Measurements from ENCODE around the gene VPS33A. TPM values are rescaled to one million over a fixed set of nuclear protein-coding genes. Genes with fewer than 3 reads are reported as not detected.

The VPS33A gene
- total and polyA plus RNA-seq, 2 of the 8 experiments (the other 6 are each of a cell fraction or from before 2014, with no cell fraction given) = 16.4 to 41.8 TPM

- H3K36me3 ChIP-seq (ENCODE audit: control insufficient read depth in 2 of 4, insufficient read depth in 4 of 4, low read length in 3 of 4) = peaks cover 0 to 11% (median 1%) of the 10 kb centered on the region in 4 experiments; a peak in 4 of 8 replicates
- no peak overlapping the region for H3K4me2 ChIP-seq (ENCODE audit: insufficient read depth in 1 of 2, low read depth in 2 of 2, low read length in 2 of 2)
- H3K79me1 ChIP-seq (ENCODE audit: low read depth, low read length) = no peaks in the 10 kb centered on the region
- DNase-seq (ENCODE audit: low read depth in 1 of 2, low spot score in 2 of 2) (no peak), FAIRE-seq (no peak)
- no peak overlapping the region for H2AFZ ChIP-seq (ENCODE audit: low read length)
- H2BK20ac ChIP-seq (ENCODE audit: low read length) = no peak overlapping the region
- H3K4me1 ChIP-seq (replicated peaks in 1 of 4; ENCODE audit: control insufficient read depth in 3 of 4, insufficient read depth in 4 of 4, low read length in 3 of 4) = no peaks in the 10 kb centered on the region
- no peak overlapping the region for H3K14ac ChIP-seq (ENCODE audit: insufficient read length)
- H3K27ac ChIP-seq (ENCODE audit: low read depth, low read length) = no peak overlapping the region
- H3K4me3 ChIP-seq (ENCODE audit: extremely low read depth in 1 of 4, insufficient read depth in 2 of 4, low read depth in 3 of 4, low read length in 4 of 4) = no peak overlapping the region
- no peak overlapping the region for H3K56ac ChIP-seq (replicated peaks; ENCODE audit: insufficient read length, low read depth, low read length)
- no peak overlapping the region for H2BK5ac ChIP-seq (ENCODE audit: low read depth, low read length)
- no peaks in the 10 kb centered on the region; a peak in 1 of 4 replicates for H3K79me2 ChIP-seq (ENCODE audit: control insufficient read depth in 1 of 2, insufficient read depth in 2 of 2, low read length in 2 of 2)
- no peak overlapping the region for H4K91ac ChIP-seq (replicated peaks; ENCODE audit: insufficient read length, low read length)
- H2BK15ac ChIP-seq (ENCODE audit: low read length) = no peak overlapping the region
- 96% methylated on average over 6 of the region's 6 CpGs; no CpG with 5 or more reads in 1 of the 2 experiments for WGBS, 2 experiments (ENCODE audit: extremely low coverage in 1 of 2, insufficient coverage in 1 of 2, insufficient read length in 1 of 2, insufficient replicate concordance in 2 of 2, low coverage in 1 of 2, low lambda C conversion rate in 2 of 2, missing lambda C conversion rate in 1 of 2)
- H3K18ac ChIP-seq (ENCODE audit: extremely low read depth, low read length) = no peak overlapping the region
- H3K4ac ChIP-seq (replicated peaks; ENCODE audit: insufficient read length, low read depth, low read length) = no peak overlapping the region
- H3K23me2 ChIP-seq (ENCODE audit: low read depth, low read length) = no peaks in the 10 kb centered on the region
- ChIA-PET CTCF (ENCODE audit: partially characterized antibody) (interaction anchor here (1.4 kb wide), 1 partner anchor 57 kb away, joined by 4 read pairs; no protein-coding TSS in a partner anchor), POLR2A (ENCODE audit: partially characterized antibody) (interaction anchor here (1.1 to 1.6 kb wide), 6 partner anchors 8 to 24 kb away, joined by 3 to 6 read pairs (median 4); partner anchors contain the start of gene DIABLO)
- H4K5ac ChIP-seq (ENCODE audit: insufficient read length, low read depth, low read length) = no peak overlapping the region
- no peaks in the 10 kb centered on the region for H3K9me3 ChIP-seq (ENCODE audit: insufficient read depth in 2 of 2, low read depth in 1 of 2, low read length in 1 of 2)
- no peak overlapping the region for H2BK120ac ChIP-seq (replicated peaks; ENCODE audit: low read depth, low read length)
- H4K8ac ChIP-seq (ENCODE audit: extremely low read depth, insufficient read depth, low read length) = no peak overlapping the region
- H2AK5ac ChIP-seq (ENCODE audit: low read depth, low read length) = no peak overlapping the region
- H2BK12ac ChIP-seq (ENCODE audit: low read depth, low read length) = no peak overlapping the region
- no peaks in the 10 kb centered on the region for H3K27me3 ChIP-seq (replicated peaks in 1 of 4; ENCODE audit: control insufficient read depth in 3 of 4, extremely low read depth in 1 of 4, insufficient read depth in 3 of 4, low read length in 3 of 4)
- H3K23ac ChIP-seq (ENCODE audit: insufficient read length) = no peak overlapping the region
- peaks cover 0 to 3% of the 10 kb centered on the region in 2 experiments for H4K20me1 ChIP-seq (replicated peaks in 1 of 2; ENCODE audit: control insufficient read depth in 1 of 2, insufficient read depth in 2 of 2, low read length in 2 of 2)
- TF ChIP-seq BRCA1 (IDR thresholded peaks at IDR 0.05; ENCODE audit: low read depth, low read length) (no peak), RXRA (IDR thresholded peaks at IDR 0.05; ENCODE audit: insufficient read depth, low read depth, low read length) (no peak), TAF7 (optimal IDR thresholded peaks at IDR 0.05; ENCODE audit: borderline replicate concordance, low read depth, low read length) (no peak), HDAC6 (IDR thresholded peaks at IDR 0.05; ENCODE audit: low read depth, low read length) (no peak), CBX5 (IDR thresholded peaks at IDR 0.05; ENCODE audit: low read depth, low read length) (no peak), RAD21 (IDR thresholded peaks at IDR 0.05 in 1 of 2, conservative IDR thresholded peaks at IDR 0.05 in 1 of 2; ENCODE audit: low read depth in 2 of 2, low read length in 2 of 2) (no peak), EGR1 (IDR thresholded peaks at IDR 0.05; ENCODE audit: borderline replicate concordance, low read depth, low read length) (no peak), CEBPB (IDR thresholded peaks at IDR 0.05; ENCODE audit: low read depth, low read length) (no peak), POLR2A (IDR thresholded peaks at IDR 0.05; ENCODE audit: control extremely low read depth in 1 of 2, low read depth in 2 of 2, low read length in 2 of 2) (no peak), CHD1 (IDR thresholded peaks at IDR 0.05; ENCODE audit: low read depth, low read length) (no peak), SAP30 (IDR thresholded peaks at IDR 0.05; ENCODE audit: insufficient read depth, insufficient replicate concordance, low read length) (no peak), SIN3A (conservative IDR thresholded peaks at IDR 0.05 in 1 of 2, IDR thresholded peaks at IDR 0.05 in 1 of 2; ENCODE audit: low read depth in 1 of 2, low read length in 2 of 2) (no peak), ASH2L (IDR thresholded peaks at IDR 0.05; ENCODE audit: low read length) (no peak)
- H3K9ac ChIP-seq (replicated peaks in 1 of 4; ENCODE audit: extremely low read depth in 1 of 4, low read depth in 3 of 4, low read length in 3 of 4) = no peak overlapping the region
Observed at GRCh38 chr12:122250047-122250446, 16.2 kb downstream of the VPS33A start.
